ENCODE data around the gene CD300LD.

- TF ChIP-seq CTCF (IDR thresholded peaks at IDR 0.05; ENCODE audit: low read length) (no peak), EZH2phosphoT487 (IDR thresholded peaks at IDR 0.05; ENCODE audit: low read length) (no peak), EZH2 (optimal IDR thresholded peaks at IDR 0.05; ENCODE audit: low read depth, low read length) (no peak)
Measured at GRCh38 chr17:74544991-74545842, 46.9 kb downstream of the CD300LD start.

Data from MM.1S (cell line).